ENCODE measurements around the gene CCL14. TPM values are rescaled to one million over a fixed set of nuclear protein-coding genes. Genes with fewer than 3 reads are reported as not detected.
A peak's percentile ranks its signal among the peaks of the same experiment; 100 is the strongest.

The CCL14 gene
- total and polyA plus RNA-seq, 2 of the 13 experiments (the other 11 are each of a cell fraction or from before 2014, with no cell fraction given): 1.1 to 1.7 TPM

- TF ChIP-seq PAXIP1 (CRISPR knock-in tag; conservative IDR thresholded peaks at IDR 0.05) (peak; percentile 67), KLF16 (CRISPR knock-in tag; IDR thresholded peaks at IDR 0.05) (0 out of 4 replicates have a peak, but pooled peaks of 1 of the 2 experiments have one; percentile 19), ZFY (CRISPR knock-in tag; IDR thresholded peaks at IDR 0.05) (no peak), HNF4G (IDR thresholded peaks at IDR 0.05; ENCODE audit: borderline replicate concordance, low read depth, low read length) (peak; percentile 58), HNF4G (CRISPR knock-in tag; IDR thresholded peaks at IDR 0.05; ENCODE audit: borderline replicate concordance, low read depth) (no peak), SOX6 (IDR thresholded peaks at IDR 0.05) (no peak), SOX6 (CRISPR knock-in tag; IDR thresholded peaks at IDR 0.05) (peak; percentile 40; the same call in 1 of the 2 replicates), TEAD2 (CRISPR knock-in tag; IDR thresholded peaks at IDR 0.05) (no peak), LBX2 (CRISPR knock-in tag; IDR thresholded peaks at IDR 0.05; ENCODE audit: borderline replicate concordance) (no peak), ZNF768 (CRISPR knock-in tag; IDR thresholded peaks at IDR 0.05) (no peak), ZNF530 (CRISPR knock-in tag; IDR thresholded peaks at IDR 0.05; ENCODE audit: low read depth) (no peak), REL (CRISPR knock-in tag; conservative IDR thresholded peaks at IDR 0.05) (no peak), ATF3 (CRISPR knock-in tag; IDR thresholded peaks at IDR 0.05) (no peak), HMGXB4 (CRISPR knock-in tag; IDR thresholded peaks at IDR 0.05; ENCODE audit: borderline replicate concordance in 1 of 2, low read depth in 1 of 2) (0 out of 4 replicates have a peak, but pooled peaks of 1 of the 2 experiments have one; percentile 7), ZUFSP (CRISPR knock-in tag; IDR thresholded peaks at IDR 0.05; ENCODE audit: borderline replicate concordance) (no peak), TIGD3 (CRISPR knock-in tag; IDR thresholded peaks at IDR 0.05; ENCODE audit: borderline replicate concordance) (no peak), HNRNPL (IDR thresholded peaks at IDR 0.05; ENCODE audit: low read depth, low read length) (no peak), HNF4A (CRISPR knock-in tag; IDR thresholded peaks at IDR 0.05) (peak; percentile 76), FOSL2 (CRISPR knock-in tag; IDR thresholded peaks at IDR 0.05) (no peak)
Measured at GRCh38 chr17:36001110-36001771, 14.7 kb upstream of the CCL14 start, which contains the start of gene CCL15 (continued).
